Neural cell (in vitro differentiated cells): Measurements from ENCODE around the gene PTPDC1. TPM values are rescaled to one million over a fixed set of nuclear protein-coding genes. Genes with fewer than 3 reads are reported as not detected.

ENCODE experiments used
- H2AFZ ChIP-seq: fragments of 200-600, 300-800 bp; sonication (generic), shearing (Covaris generic); 2 replicates; pipeline ENCODE4 v1.6.0; 2014; ENCODE audit warnings: low read depth, mild to moderate bottlenecking, antibody characterized with exemption, low read length, moderate library complexity
- H3F3A ChIP-seq: fragments of 200-600 bp; shearing (Covaris generic); 2 replicates; pipeline ENCODE4 v1.6.1; 2016; ENCODE audit warnings: mild to moderate bottlenecking, moderate library complexity, mixed read lengths, antibody characterized with exemption, low read length; ENCODE audit not compliant: insufficient read depth, poor library complexity, severe bottlenecking
- H3K27ac ChIP-seq: fragments of 200-600, 300-800 bp; sonication (generic), shearing (Covaris generic); 2 replicates; pipeline ENCODE4 v1.5.1; 2014; ENCODE audit warnings: mild to moderate bottlenecking, low read length, moderate library complexity
- H3K27me3 ChIP-seq: fragments of 300-800, 200-600 bp; sonication (generic), shearing (Covaris generic); 2 replicates; pipeline ENCODE4 v1.6.0; 2014; ENCODE audit warnings: mild to moderate bottlenecking, low read depth, low read length, moderate library complexity; ENCODE audit not compliant: insufficient read depth
- H3K36me3 ChIP-seq: fragments of 300-800, 200-600 bp; sonication (generic), shearing (Covaris generic); 2 replicates; pipeline ENCODE4 v1.5.1; 2014; ENCODE audit warnings: mild to moderate bottlenecking, antibody characterized with exemption, low read length, moderate library complexity; ENCODE audit not compliant: insufficient read depth
- H3K4me2 ChIP-seq: fragments of 300-800, 200-600 bp; sonication (generic), shearing (Covaris generic); 2 replicates; pipeline ENCODE4 v1.6.0; 2014; ENCODE audit warnings: mild to moderate bottlenecking, low read length
- H3K4me3 ChIP-seq: fragments of 300-800, 200-600 bp; sonication (generic), shearing (Covaris generic); 2 replicates; pipeline ENCODE4 v1.5.1; 2014; ENCODE audit warnings: mild to moderate bottlenecking, low read length, moderate library complexity
- H3K79me2 ChIP-seq: fragments of 200-600 bp; shearing (Covaris generic); replicated peaks from 2 replicates; pipeline ENCODE4 v1.6.0; 2014; ENCODE audit warnings: mild to moderate bottlenecking, low read length, moderate library complexity; ENCODE audit not compliant: insufficient read depth
- H3K9ac ChIP-seq: fragments of 300-800, 200-600 bp; sonication (generic), shearing (Covaris generic); 2 replicates; pipeline ENCODE4 v1.6.1; 2016; ENCODE audit warnings: mild to moderate bottlenecking, low read length, mixed read lengths
- H3K9me2 ChIP-seq: fragments of 200-600 bp; shearing (Covaris generic); 2 replicates; pipeline ENCODE4 v1.6.1; 2016; ENCODE audit warnings: mild to moderate bottlenecking, low read length, mixed read lengths; ENCODE audit not compliant: insufficient read depth
- H3K9me3 ChIP-seq: fragments of 200-600, 300-800 bp; sonication (generic), shearing (Covaris generic); 2 replicates; pipeline ENCODE4 v1.6.1; 2016; ENCODE audit warnings: mild to moderate bottlenecking, mixed run types, low read length, moderate library complexity, mixed read lengths
- H4K20me1 ChIP-seq: fragments of 200-600 bp; shearing (Covaris generic); 2 replicates; pipeline ENCODE4 v1.6.1; 2016; ENCODE audit warnings: mild to moderate bottlenecking, mixed run types; ENCODE audit not compliant: insufficient read depth
- EP300 ChIP-seq: fragments of 450-650 bp; conservative IDR thresholded peaks from 2 replicates; pipeline ENCODE4 v1.6.1; 2014; ENCODE audit warnings: antibody characterized with exemption, mild to moderate bottlenecking, moderate library complexity; ENCODE audit not compliant: poor library complexity, severe bottlenecking
- EZH2 ChIP-seq: fragments of 200-600, 300-800 bp; shearing (Covaris generic), sonication (generic); IDR thresholded peaks from 2 replicates; pipeline ENCODE4 v1.6.1; 2014; ENCODE audit warnings: antibody characterized with exemption, low read length, borderline replicate concordance, mild to moderate bottlenecking; ENCODE audit not compliant: insufficient read depth, poor library complexity, severe bottlenecking
- MXI1 ChIP-seq: fragments of 450-650 bp; conservative IDR thresholded peaks from 2 replicates; pipeline ENCODE4 v1.6.1; 2014; ENCODE audit warnings: antibody characterized with exemption, mild to moderate bottlenecking; ENCODE audit not compliant: poor library complexity, severe bottlenecking
- POLR2AphosphoS5 ChIP-seq: IDR thresholded peaks from 2 replicates; pipeline ENCODE4 v1.6.1; 2012
- RAD21 ChIP-seq: fragments of 450-650 bp; conservative IDR thresholded peaks from 2 replicates; pipeline ENCODE4 v1.6.1; 2014; ENCODE audit warnings: antibody characterized with exemption, mild to moderate bottlenecking, moderate library complexity
- SMC3 ChIP-seq: fragments of 450-650 bp; conservative IDR thresholded peaks from 2 replicates; pipeline ENCODE4 v1.6.1; 2014; ENCODE audit warnings: antibody characterized with exemption, mild to moderate bottlenecking, moderate library complexity; ENCODE audit not compliant: poor library complexity
- TAF1 ChIP-seq: IDR thresholded peaks from 2 replicates; pipeline ENCODE4 v1.6.1; 2012; ENCODE audit warnings: low read depth
- polyA plus RNA-seq: library from polyadenylated mRNA; depleted of rRNA; stranded (reverse); fragments of >200 nt; gene quantifications from 2 replicates; pipeline ENCODE4 v1.2.3, GENCODE V29; 2014
- TF ChIP-seq, protein P1 (sequence below): fragments of 450-650 bp; IDR thresholded peaks from 2 replicates; pipeline ENCODE4 v1.5.1; 2014; ENCODE audit warnings: antibody characterized with exemption, mild to moderate bottlenecking, moderate library complexity; ENCODE audit not compliant: poor library complexity, severe bottlenecking
- TF ChIP-seq, protein P2 (sequence below): IDR thresholded peaks from 2 replicates; pipeline ENCODE4 v1.6.1; 2012; ENCODE audit warnings: borderline replicate concordance

PTPDC1 gene
- polyA plus RNA-seq, 1 donor from 2014 or later, result 23.7 TPM

DNA sequence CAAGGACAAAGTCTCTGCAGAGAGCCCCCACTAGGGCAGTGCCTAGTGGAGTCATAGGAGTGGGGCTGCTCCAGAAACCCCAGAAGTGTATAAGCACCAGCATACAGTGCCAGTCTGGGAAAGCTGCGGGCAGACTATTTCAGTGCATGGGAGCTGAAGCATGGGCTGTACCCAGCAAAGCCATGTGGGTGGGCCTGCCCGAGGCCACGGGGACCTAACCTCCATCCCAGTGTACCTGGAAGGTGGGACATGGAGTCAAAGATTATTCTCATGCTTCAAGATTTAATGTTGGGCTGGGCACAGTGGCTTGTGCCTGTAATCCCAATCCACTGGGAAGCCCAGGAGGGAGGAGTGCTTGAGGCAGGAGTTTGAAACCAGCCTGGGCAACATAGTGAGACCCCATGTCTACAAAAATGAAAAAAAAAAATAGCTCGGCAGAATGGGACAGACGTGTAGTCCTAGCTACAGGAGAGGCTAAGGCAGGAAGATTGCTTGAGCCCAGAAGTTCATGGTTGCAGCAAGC is 36.7 kb downstream of the PTPDC1 start:
- Histone ChIP-seq H2AFZ (no peak overlapping the region), H3K27me3 (no peaks in the 10 kb centered on the region), H4K20me1 (no peaks in the 10 kb centered on the region), H3K9ac (no peak overlapping the region), H3K27ac (no peak overlapping the region), H3K9me2 (no peaks in the 10 kb centered on the region), H3K79me2 (no peaks in the 10 kb centered on the region), H3K36me3 (no peaks in the 10 kb centered on the region), H3F3A (no peaks in the 10 kb centered on the region), H3K9me3 (peaks cover 4% of the 10 kb centered on the region), H3K4me2 (no peak overlapping the region), H3K4me3 (no peak overlapping the region)
- no peak for TF ChIP-seq SMC3
- TF ChIP-seq EP300, result no peak
- no peak for TF ChIP-seq TAF1
- no peak for TF ChIP-seq MXI1
- TF ChIP-seq, protein P1, sequence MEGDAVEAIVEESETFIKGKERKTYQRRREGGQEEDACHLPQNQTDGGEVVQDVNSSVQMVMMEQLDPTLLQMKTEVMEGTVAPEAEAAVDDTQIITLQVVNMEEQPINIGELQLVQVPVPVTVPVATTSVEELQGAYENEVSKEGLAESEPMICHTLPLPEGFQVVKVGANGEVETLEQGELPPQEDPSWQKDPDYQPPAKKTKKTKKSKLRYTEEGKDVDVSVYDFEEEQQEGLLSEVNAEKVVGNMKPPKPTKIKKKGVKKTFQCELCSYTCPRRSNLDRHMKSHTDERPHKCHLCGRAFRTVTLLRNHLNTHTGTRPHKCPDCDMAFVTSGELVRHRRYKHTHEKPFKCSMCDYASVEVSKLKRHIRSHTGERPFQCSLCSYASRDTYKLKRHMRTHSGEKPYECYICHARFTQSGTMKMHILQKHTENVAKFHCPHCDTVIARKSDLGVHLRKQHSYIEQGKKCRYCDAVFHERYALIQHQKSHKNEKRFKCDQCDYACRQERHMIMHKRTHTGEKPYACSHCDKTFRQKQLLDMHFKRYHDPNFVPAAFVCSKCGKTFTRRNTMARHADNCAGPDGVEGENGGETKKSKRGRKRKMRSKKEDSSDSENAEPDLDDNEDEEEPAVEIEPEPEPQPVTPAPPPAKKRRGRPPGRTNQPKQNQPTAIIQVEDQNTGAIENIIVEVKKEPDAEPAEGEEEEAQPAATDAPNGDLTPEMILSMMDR, result no peak
- TF ChIP-seq, protein P2, sequence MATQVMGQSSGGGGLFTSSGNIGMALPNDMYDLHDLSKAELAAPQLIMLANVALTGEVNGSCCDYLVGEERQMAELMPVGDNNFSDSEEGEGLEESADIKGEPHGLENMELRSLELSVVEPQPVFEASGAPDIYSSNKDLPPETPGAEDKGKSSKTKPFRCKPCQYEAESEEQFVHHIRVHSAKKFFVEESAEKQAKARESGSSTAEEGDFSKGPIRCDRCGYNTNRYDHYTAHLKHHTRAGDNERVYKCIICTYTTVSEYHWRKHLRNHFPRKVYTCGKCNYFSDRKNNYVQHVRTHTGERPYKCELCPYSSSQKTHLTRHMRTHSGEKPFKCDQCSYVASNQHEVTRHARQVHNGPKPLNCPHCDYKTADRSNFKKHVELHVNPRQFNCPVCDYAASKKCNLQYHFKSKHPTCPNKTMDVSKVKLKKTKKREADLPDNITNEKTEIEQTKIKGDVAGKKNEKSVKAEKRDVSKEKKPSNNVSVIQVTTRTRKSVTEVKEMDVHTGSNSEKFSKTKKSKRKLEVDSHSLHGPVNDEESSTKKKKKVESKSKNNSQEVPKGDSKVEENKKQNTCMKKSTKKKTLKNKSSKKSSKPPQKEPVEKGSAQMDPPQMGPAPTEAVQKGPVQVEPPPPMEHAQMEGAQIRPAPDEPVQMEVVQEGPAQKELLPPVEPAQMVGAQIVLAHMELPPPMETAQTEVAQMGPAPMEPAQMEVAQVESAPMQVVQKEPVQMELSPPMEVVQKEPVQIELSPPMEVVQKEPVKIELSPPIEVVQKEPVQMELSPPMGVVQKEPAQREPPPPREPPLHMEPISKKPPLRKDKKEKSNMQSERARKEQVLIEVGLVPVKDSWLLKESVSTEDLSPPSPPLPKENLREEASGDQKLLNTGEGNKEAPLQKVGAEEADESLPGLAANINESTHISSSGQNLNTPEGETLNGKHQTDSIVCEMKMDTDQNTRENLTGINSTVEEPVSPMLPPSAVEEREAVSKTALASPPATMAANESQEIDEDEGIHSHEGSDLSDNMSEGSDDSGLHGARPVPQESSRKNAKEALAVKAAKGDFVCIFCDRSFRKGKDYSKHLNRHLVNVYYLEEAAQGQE, result no peak
- TF ChIP-seq POLR2AphosphoS5, result no peak
- TF ChIP-seq EZH2, result no peak
- TF ChIP-seq RAD21, result no peak

DNA sequence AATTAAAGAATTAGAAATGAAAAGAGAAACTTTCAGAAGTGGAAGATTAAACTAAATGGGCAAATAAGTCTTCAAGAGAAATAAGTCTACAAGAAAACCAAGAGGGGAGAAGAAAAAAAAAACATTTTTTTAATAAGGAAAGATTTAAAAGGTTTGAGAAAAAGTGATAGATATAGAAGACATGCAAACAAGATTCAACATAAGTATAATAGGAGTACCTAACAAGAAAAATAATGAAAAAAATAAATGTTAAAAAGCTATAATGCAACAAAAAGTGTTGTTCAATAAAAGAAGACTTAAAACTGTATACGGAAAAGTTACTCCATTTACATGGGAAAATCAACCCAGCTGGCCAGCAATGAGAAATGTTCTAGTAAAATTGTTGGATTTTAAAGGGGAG is 42.6 kb downstream of the PTPDC1 start:
- H3K79me2 ChIP-seq, result no peaks in the 10 kb centered on the region
- peaks cover 11% of the 10 kb centered on the region for H3K9me3 ChIP-seq
- no peaks in the 10 kb centered on the region for H4K20me1 ChIP-seq
- H3K9ac ChIP-seq, result no peak overlapping the region
- no peaks in the 10 kb centered on the region for H3K9me2 ChIP-seq
- H3K4me2 ChIP-seq, result no peak overlapping the region
- H3F3A ChIP-seq, result no peaks in the 10 kb centered on the region
- no peaks in the 10 kb centered on the region for H3K27me3 ChIP-seq
- no peak overlapping the region for H2AFZ ChIP-seq
- TF ChIP-seq EZH2 (no peak), TAF1 (no peak), SMC3 (no peak), RAD21 (no peak), EP300 (no peak), MXI1 (no peak), POLR2AphosphoS5 (no peak)
- TF ChIP-seq, protein P2, result no peak
- TF ChIP-seq, protein P1, result no peak
- no peaks in the 10 kb centered on the region for H3K36me3 ChIP-seq
- no peak overlapping the region for H3K27ac ChIP-seq
- no peak overlapping the region for H3K4me3 ChIP-seq
